Measurements from ENCODE around the gene TUBA3E.
"Not testable (repeated sequence)": the region's sequence is repeated elsewhere in the genome, so short reads cannot be mapped to it uniquely, and the experiment has no call there.

TUBA3E gene

DNA sequence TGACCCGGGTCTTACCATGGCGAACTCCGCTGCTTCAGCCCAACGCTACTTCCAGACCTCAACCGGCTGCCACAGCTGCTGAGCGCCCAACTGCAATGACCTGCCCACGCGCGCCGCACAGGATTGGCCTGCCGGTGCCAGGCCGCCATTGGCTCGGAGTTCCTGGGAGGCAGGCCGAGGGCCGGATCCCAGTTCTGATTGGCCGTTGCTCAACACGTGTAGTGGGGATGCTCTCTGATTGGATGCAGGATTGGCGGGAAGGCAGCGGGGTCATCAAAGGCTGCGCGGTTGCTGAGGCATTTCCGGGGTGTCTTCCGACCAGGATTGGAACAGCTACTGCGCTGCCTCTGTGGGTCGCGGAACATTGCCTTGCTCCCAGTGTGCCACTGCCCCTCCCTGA is at the start of gene TUBA3E:
Gene TUBA3E, minus strand, starts transcription at position 97 of the 400 bp plus-strand sequence. Its CDS starts 79 bp downstream, at position 18.
- POLR2A ChIA-PET: no interaction called here
- CTCF ChIA-PET: no interaction called here
- no peak within 1 kb of the TSS for H3K4me3 ChIP-seq (ENCODE audit: low read depth, low read length)
- TF ChIP-seq, protein P1, sequence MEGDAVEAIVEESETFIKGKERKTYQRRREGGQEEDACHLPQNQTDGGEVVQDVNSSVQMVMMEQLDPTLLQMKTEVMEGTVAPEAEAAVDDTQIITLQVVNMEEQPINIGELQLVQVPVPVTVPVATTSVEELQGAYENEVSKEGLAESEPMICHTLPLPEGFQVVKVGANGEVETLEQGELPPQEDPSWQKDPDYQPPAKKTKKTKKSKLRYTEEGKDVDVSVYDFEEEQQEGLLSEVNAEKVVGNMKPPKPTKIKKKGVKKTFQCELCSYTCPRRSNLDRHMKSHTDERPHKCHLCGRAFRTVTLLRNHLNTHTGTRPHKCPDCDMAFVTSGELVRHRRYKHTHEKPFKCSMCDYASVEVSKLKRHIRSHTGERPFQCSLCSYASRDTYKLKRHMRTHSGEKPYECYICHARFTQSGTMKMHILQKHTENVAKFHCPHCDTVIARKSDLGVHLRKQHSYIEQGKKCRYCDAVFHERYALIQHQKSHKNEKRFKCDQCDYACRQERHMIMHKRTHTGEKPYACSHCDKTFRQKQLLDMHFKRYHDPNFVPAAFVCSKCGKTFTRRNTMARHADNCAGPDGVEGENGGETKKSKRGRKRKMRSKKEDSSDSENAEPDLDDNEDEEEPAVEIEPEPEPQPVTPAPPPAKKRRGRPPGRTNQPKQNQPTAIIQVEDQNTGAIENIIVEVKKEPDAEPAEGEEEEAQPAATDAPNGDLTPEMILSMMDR (IDR thresholded peaks at IDR 0.05; ENCODE audit: insufficient read depth, low read length, missing control alignments): no peak
- no peak for DNase-seq (ENCODE audit: low read depth, low spot score)

DNA sequence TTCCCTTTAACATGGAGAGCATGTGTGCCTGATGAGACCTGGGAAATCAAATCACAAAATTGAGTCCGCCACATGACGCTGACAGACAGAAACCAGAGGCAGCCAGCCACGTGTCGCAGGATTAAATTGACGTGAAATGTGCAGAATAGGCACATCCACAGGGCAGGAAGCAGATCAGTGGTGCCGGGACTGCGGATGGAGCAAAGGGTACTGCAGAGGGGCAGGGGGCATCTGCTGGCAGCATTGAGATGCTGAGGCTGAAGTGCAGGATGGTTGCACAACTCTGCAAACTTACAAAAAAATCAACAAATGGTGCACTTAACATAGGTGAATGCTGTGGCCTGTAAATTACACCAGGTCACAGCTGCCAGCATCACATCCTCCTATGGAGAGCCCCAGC is 48.2 kb upstream of the TUBA3E start:
- H3K4me3 ChIP-seq (ENCODE audit: low read depth, low read length): no peak overlapping the region
- CTCF ChIA-PET: no interaction called here
- TF ChIP-seq, protein P1 (IDR thresholded peaks at IDR 0.05; ENCODE audit: insufficient read depth, low read length, missing control alignments): no peak
- DNase-seq (ENCODE audit: low read depth, low spot score): no peak
- POLR2A ChIA-PET: no interaction called here

DNA sequence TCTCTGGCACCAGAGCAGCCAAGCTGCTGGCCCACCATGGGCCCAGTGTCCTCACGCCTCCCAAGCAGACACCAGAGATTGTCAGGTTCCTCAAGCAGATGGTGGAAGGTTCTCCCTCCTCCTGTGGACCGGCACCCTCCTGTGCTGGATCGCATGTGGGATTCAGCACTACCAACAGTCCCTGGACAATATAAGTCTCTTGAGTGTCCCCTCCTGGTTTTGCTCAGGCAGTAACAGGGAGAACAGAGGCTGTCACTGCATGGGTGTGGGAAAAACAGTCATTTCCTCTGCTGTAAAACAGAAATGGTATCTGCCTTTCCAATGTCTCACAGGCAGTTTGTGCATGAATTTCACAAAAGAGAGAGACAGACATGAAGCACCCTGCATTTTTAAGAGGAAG is 47.7 kb upstream of the TUBA3E start:
- POLR2A ChIA-PET: no interaction called here
- TF ChIP-seq, protein P1 (IDR thresholded peaks at IDR 0.05; ENCODE audit: insufficient read depth, low read length, missing control alignments): no peak
- no peak for DNase-seq (ENCODE audit: low read depth, low spot score)
- CTCF ChIA-PET: no interaction called here
- no peak overlapping the region for H3K4me3 ChIP-seq (ENCODE audit: low read depth, low read length)

DNA sequence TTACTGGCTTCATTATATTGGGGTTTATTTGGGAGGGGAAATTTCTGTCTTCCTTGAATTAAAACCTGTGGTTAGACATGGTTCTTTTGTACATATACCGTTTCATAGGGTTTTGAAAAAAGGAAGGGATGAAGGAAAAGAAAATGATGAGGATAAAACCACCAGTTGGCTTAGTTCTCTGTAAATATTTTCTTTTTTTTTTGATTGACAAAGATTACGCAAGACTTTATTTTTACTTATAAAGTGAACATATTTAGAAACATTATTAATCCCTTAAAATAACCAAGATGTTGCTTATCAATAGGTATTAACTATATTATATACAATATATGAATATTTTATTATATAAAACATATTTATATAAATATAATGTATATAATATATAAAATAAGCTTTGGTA is 45.1 kb upstream of the TUBA3E start:
- POLR2A ChIA-PET: no interaction called here
- no peak for DNase-seq (ENCODE audit: low read depth, low spot score)
- TF ChIP-seq, protein P1 (IDR thresholded peaks at IDR 0.05; ENCODE audit: insufficient read depth, low read length, missing control alignments): no peak
- CTCF ChIA-PET: no interaction called here
- no peak overlapping the region for H3K4me3 ChIP-seq (ENCODE audit: low read depth, low read length)

DNA sequence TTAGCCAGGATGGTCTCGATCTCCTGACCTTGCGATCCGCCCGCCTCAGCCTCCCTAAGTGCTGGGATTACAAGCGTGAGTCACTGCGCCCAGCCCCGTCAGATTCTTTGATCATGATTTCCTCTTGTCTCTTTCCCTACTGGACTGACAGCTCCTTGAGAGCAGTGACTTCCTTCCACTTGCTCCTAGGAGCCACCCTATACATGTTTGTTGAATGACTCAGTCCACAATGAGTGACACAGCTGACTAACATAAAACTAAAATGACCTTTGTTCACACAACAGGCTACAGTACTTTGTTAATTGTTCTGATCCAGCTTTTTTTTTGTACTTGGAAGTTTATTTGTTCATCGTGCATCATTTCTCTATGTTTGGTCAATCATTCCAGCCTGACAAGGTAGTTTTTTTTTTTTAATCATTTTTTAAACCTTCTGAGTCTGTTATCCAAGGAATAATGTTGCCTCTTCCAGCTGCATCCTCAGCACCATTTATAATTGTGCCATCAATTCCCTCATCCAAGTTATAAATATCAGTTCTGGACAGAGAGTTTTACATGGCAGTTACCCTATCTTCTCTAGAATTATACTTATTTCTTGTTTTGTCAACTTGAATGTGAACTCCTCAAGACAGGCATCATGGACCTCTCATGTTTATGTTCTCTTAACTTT is 42.9 kb upstream of the TUBA3E start:
- TF ChIP-seq, protein P1 (IDR thresholded peaks at IDR 0.05; ENCODE audit: insufficient read depth, low read length, missing control alignments): no peak
- ChIA-PET POLR2A (no interaction called here), CTCF (no interaction called here)
- H3K4me3 ChIP-seq (ENCODE audit: low read depth, low read length): no peak overlapping the region
- no peak for DNase-seq (ENCODE audit: low read depth, low spot score)

DNA sequence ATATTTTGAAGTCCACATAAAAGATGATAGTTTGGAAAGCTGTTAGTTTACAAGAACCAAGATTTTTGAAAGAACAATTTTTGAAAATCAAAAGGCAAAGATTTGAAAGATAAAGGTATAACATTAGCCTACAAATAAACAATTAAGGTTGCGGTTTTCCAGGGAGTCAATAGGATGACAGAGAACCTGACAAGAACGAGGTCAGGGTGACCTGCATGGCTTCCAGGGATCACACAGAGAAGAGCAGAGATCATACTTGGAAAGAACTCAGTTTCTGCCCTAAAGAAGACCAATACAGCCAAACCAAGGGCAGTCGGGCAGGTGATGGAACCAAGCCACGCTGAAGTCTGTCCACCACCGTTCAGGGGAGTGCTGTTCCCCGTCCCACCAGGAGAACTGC is 41.3 kb upstream of the TUBA3E start:
- CTCF ChIA-PET; POLR2A ChIA-PET; H3K4me3 ChIP-seq (ENCODE audit: low read depth, low read length); DNase-seq (ENCODE audit: low read depth, low spot score): not testable (repeated sequence)

DNA sequence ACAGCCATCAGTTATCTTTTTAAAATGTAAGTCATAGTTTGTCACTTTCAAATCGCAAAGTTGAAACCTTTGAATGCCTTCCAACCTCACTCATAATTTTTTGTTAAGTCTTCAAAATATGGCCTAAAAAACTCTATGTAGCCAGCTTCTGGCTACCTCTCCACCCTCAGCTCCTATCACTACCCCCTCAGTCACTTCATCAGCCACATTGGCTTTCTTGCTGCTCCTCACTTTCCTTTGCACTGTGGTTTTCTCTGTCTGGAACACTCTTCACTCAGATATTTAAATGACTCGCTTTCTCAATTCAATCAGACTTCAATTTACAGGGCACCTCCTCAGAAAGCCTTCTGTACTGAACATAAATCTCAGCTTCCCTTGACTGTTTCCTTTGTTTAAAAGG is 34.8 kb upstream of the TUBA3E start:
- DNase-seq (ENCODE audit: low read depth, low spot score); CTCF ChIA-PET; H3K4me3 ChIP-seq (ENCODE audit: low read depth, low read length); POLR2A ChIA-PET: not testable (repeated sequence)

Data from AG04449 (cell line).